NCI-H1930 (cell line): Measurements from ENCODE around the gene THBS4.
"Not testable (repeated sequence)": the region's sequence is repeated elsewhere in the genome, so short reads cannot be mapped to it uniquely, and the experiment has no call there.

Experiments used
- DNase-seq, 2 experiments: peaks; one replicate each; lab custom pipeline; 2025; lab: John Stamatoyannopoulos, UW

The THBS4 gene

DNA sequence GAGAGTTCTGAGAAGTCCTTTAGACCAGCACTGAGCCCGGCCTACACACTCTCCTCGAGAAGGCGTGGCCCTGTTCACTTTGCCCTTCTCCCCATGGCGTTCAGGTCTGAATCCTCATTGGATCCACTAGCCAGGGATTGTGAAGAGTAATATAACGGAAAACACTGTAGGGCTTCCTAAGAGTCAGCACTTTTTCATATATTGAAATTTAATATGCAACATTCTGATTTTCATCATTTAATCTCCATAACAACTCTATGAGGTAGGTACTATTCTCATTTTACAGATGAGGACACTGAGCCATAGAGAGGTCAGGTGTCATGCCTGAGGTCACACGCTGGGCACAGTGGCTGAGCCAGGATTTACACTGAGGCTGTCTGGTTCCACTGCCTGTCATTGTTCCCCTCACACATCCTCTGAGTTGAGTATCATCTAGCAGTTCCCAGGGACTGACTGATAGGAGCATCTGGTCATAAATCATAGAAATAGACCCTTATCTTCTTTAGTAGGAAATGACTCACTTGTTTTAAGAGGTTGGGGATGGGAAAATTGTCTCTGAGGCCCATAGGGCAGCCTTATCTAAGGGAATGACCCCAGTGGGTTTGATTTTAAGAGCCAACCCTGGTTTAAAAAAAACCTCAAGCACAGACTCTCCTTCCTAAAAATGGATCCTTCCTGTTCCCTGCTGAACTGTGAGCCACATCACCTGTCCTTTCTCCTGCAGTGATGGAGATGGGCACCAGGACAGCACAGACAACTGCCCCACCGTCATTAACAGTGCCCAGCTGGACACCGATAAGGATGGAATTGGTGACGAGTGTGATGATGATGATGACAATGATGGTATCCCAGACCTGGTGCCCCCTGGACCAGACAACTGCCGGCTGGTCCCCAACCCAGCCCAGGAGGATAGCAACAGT lies 41.2 kb downstream of the THBS4 start:
- no peak for DNase-seq

DNA sequence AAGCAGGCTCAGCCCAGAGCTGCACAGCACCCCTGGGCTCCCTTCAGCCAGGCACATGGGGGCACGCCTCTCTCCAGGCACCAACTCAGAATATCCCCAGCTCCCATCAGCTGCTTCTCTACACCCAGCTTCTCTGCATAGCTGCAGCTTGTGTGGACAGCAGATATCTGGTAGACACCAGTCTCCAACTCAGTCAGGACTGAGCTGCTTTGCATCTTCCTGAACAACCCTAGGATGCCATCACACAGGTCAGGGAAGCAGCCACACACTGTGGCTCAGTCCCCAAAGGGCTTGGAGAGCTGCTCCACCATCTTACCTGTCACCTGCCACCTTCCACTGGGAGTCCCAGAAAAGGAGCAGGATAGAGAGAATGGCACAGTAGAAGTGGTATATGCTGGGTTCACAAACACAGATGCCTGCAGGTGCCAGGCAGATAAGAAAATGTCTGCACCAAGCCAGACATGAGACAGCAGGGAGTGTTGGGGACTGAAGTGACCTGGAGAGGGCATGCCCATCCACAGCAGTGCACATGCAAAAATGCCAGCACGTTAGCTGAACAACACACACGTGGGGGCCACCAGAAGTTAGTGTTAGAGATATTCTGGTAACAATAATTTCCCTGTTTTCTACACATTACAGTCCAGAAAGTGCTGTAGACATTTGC lies 42.0 kb downstream of the THBS4 start:
- DNase-seq = no peak

DNA sequence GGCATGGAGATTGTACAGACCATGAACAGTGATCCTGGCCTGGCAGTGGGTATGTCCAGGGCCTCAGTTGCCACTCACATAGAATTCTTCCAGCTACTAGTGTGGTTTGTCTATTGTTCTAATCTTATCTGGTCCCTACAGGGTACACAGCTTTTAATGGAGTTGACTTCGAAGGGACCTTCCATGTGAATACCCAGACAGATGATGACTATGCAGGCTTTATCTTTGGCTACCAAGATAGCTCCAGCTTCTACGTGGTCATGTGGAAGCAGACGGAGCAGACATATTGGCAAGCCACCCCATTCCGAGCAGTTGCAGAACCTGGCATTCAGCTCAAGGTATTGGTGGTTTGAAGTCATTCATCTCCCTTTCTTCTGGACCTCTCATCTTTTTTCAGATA lies 43.8 kb downstream of the THBS4 start:
- DNase-seq = no peak

DNA sequence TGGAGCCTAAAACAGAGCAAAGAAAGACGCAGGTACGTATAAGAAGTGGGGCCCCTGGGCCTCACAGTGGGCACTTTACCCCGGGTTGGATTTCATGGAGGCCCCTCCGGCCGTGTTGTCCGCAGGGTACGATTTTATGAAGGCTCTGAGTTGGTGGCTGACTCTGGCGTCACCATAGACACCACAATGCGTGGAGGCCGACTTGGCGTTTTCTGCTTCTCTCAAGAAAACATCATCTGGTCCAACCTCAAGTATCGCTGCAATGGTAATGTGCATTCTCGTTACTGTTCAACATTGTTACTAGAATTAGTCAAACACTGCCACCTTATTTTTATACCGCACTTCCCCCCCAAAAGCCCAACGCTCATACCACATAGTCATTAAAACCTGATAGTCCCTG lies 47.1 kb downstream of the THBS4 start:
- no peak for DNase-seq

DNA sequence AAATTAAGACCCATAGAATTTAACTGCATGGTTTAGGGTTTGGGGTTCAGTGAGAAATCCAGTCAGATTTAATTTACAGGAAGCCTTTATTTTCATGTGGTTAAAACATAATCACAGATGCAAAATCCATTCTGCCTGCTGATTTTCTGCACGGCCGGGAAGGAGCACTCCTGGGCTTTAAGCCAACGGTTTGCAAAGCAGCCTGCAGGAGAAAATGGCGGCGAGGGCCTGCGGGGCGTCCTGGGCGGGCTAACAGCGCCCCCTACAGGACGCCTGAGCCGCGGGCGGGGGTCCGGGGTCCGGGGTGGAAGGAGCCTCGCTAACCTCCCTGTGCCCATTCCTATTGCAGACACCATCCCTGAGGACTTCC lies 47.6 kb downstream of the THBS4 start:
- peak; percentile 11 to 29 for DNase-seq

DNA sequence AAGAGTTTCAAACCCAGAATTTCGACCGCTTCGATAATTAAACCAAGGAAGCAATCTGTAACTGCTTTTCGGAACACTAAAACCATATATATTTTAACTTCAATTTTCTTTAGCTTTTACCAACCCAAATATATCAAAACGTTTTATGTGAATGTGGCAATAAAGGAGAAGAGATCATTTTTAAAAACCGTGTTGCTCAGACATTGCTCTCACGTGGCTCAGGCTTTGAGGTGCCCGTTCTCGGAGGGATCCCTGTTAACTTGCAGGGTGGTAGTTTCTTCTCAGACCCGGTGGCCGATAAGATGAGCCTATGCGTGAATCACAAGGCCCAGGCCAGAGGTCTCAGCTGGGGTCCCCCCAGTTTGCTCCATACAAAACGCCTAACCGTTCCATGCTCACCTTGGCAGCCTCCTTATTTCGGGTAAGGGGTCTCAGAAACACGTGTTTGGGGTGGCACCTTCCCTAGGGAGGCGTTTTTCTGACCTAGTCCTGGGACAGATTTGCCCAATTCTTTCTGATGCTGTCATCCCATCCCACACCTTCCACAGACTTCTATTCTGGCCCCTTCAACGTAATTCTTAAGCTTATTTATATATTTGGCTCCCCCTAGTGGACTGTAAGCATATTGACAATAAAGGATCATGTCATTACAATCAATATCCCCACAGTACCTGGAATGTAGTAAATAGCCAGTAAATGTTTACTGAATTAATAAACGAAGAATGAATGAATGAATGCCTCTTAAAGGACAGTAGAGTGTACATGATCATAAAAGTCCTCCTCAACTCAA lies 48.1 kb downstream of the THBS4 start:
- peak; percentile 10 to 48 for DNase-seq

DNA sequence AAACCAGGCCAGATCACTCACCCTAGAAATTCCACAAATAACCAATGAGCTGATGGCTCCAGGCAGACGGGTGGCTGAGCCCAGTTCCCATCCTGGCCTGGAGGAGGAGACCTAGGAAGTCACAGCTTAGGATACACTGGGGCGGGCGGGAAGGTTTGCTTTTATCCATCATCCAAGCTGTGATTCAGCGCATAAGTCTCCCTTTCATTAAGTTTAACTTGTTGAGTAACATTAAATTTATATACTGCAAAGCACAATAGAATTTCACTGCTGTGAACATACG lies 55.7 kb downstream of the THBS4 start:
- DNase-seq = no peak

DNA sequence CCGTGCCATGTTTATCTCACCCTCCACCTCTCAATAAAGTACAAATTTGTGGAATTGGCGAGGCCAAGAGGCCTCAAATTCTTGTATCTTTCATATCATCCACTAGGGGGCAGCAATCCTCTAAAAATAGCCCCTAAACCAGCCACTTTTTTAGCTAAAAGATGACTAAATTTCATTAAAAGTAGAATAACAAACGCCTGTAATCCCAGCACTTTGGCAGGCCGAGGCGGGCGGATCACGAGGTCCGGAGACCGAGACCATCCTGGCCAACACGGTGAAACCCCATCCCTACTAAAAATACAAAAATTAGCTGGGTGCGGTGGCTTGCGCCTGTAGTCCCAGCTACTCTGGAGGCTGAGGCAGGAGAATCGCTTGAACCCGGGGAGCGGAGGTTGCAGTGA lies 56.6 kb downstream of the THBS4 start:
- peak in 1 of 2 experiments; percentile 3 for DNase-seq

DNA sequence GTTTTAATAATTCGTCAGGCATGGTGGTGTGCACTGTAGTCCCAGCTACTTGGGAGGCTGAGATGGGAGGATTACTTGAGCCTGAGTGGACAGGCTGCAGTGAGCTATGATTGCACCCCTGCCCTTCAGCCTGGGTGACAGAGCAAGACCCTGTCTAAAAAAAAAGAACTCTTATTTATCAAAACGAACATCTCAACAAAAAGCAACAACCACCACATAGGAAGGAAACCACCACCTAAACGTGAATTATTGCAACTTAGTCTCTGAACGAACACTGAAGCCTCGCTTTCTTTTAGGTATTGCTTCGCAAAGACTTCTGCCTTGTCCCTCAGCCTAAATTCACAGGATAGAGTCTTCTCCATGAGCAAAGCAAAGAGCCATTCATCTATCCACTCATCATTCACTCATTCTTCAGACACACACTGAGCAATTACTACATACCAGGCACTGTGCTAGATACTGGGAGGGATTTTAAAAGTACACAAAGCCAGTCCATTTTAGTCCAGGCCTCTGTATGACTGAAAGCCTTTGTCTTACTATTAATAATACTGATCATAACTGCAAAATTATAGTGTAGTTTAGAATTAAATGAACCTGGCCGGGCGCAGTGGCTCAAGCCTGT lies 57.4 kb downstream of the THBS4 start:
- DNase-seq = no peak

DNA sequence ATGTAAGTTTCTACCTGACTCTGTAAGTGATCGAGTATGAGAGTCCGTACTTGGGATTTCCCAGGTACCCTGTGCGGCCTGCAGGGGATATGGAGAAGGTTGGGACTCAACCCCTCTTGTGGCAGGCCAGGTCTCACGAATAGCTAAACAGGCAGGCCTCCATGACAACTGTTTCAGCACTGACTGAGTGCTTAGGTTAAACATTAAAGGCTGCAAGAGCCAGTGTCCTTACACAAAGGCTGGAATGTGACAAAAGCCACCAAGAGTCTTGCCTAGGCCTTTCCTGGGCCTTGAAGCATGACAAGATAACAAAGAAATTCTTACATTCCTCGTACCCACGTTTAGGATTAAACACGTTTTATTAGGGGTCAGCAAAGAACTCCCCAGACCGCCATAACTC lies 58.6 kb downstream of the THBS4 start:
- DNase-seq = no peak

DNA sequence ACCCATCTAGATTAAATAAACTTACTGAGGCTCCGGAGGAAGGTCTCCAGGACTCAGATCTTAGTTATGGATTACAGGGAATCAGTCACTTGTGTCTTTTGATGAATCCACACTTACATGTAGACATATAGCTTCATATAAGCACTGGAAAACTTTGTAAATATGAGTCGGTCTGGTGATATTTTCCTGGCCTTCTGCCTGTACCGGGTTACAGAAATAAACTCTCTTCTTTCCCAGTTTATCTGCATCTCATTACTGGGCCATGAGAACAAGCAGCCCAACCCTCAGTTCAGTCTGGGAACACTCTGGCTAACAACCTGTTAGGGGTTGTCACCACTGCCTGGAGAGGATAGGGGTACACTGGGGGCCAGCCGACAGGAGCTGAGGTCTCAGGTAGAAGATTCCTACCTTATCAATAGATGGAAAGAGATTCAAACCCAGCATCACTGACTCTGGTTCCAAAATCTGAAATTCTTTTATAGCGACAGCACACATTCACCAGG lies 59.1 kb downstream of the THBS4 start:
- no peak for DNase-seq

DNA sequence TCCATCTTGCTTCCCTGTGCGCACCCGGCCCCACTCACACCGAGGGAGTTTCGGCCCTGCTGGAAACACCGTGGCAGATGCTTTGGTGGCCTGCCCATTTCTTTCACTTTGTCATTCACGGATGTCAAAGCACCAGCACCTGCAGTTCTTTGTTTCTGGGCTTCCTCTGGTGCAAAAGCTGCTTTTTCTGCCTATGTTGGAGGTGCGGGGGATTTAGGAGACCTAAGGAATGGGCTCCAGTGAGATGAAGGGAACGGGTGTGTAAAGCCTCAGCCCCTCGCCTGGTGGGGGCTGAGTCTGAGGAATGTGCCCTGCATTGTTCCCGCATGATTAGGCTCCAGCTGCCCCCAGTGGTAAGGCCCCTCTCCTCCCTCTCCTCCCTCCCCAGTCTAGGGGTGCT lies 62.3 kb downstream of the THBS4 start:
- DNase-seq = no peak

DNA sequence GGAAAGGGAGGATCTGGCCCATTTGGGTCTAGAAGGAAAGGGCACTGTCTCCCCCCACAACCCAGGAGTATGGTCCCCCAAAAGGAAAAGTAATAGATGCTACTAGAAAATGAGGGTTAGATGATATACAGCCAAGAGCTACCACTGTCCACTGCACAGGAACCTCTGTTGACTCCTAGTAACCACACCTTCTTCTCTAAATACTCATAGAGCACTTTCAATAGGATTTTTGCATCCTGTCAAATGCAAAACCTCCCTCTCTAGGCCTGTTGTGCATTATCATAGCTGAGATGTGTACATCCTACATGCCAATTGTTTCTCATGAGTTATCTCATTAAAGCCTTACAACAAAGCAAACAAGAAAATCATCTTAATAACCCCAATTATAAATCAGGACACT lies 66.8 kb downstream of the THBS4 start:
- DNase-seq = no peak

DNA sequence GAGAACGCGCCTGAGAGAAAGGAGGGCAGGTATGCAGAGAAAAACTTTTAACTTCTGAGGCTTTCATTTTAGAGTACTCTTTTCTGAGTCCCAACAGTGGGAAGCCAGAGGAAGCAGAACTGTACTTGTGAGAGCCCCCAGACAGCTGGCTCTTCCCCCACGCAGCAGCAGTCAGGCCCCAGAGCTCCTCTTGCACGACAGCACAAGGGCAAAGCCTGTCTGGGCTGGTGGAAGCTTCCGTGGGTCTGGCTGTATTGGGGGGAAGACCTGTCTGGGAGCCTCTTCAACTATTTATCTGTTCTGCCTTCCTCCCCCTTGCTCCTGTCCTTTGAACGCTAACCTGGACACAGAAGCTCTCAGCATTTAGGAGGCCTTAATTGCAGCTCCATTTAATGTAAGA lies 68.2 kb downstream of the THBS4 start:
- DNase-seq = no peak

DNA sequence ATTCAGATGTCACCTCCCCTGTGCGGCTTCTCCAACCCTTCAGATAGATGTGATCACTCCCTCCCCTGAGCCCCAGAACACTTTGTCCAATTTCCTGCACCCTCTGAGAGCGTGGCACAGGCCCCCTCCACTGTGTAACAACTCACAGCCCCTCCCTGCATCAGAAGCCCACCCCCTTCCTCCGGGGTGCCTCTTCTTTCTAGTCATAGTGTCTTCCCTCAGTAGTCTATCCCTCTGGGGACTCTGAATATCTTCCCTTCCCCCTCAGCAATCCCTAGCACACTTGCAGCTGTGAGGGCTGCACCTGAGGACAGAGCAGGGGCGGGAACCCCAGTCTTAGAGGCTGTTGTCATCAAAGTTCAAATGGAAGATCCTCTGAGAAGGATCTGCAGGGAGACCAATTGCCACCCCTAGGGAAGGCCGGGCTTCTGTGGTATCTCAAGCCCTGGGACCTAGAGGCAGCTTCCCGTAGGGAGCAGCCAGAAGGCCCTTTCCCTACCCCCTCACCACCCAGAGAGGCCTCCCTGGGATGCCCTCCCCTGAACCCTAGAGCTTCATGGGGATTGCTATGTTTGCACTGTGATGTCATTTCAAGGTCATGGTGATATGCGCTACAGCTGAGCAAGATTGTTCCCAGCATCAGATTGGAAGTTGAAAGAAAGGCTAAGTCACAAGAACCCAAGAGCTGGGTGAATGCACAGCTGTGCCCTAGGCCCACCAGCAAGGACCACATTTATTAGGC lies 70.7 kb downstream of the THBS4 start:
- no peak for DNase-seq

DNA sequence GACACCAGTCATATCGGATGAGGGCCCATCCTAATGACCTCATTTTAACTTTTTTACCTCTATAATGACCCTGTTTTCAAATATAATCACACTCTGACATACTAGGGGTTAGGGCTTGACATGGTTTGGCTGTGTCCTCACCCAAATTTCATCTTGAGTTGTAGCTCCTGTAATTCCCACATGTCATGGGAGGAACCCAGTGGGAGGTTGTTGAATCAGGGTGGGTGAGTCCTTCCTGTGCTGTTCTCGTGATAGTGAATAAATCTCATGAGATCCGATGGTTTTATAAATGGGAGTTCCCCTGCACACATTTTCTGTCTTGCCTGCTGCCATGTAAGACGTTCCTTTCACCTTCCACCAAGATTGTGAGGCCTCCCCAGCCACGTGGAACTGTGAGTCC lies 71.8 kb downstream of the THBS4 start:
- no peak for DNase-seq

DNA sequence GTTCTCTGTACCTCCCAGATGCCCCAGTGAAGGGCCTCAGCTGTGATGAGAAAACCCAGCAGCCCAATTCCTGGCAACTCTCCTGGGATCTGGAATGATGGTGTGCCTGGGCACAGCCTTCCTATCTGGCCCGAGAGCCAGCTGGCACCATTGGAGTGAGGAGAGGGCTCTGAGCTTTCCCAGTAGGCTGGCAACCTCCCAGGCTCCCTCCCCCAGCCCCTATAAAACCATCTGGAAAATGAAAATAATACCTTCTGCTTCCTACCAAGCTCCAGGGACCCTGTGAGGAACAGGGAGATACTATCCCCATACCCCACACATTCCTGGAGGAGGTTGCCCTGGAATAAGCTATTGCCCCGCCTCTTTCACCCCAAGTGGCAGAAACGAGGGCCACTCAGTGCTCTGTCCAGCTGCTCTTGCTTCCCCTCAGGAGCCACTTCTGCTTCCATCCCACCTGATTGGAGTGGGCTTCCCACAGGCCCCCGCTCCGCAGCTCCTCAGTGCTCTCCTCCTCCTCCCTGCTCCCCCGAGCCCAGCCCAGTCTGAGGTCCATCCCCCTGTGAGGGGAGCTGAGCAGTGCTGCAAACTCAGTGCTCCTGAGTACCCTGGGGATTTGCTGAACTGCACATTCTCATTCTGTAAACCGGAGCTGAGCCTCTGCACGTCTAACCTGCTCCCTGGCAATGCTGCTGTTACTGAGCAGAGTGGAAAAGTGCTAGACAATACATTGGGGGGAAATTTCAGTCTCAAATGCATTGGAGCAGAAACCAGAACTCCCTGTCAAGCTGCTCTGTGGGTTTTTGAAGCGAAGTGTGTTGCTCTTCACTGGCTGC lies 74.7 kb downstream of the THBS4 start:
- no peak for DNase-seq

DNA sequence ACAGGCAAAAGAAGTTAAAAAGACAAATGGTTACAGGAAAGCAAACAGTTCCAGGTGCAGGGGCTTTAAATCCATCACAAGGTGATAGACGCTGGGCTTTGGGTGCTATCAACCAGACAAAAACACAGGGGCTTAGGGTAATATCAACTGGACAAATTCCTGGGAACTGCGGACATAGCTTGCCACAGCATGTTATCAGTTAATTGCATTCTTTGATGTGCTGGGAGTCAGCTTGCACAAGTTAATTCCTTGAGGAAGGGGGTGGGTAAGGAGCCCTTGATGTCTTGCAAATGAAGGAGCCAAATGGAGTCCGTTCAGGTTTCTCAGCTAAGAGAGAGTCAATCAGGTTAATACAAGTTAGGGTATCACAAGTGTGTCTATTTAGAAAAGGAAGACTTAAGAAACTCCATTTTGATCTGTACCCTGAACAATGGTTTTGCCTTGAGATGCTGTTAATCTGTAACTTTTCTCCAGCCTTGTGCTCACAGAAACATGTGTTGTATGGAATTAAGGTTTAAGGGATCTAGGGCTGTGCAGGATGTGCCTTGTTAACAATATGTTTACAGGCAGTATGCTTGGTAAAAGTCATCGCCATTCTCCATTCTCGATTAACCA lies 76.3 kb downstream of the THBS4 start:
- DNase-seq = not testable (repeated sequence)

DNA sequence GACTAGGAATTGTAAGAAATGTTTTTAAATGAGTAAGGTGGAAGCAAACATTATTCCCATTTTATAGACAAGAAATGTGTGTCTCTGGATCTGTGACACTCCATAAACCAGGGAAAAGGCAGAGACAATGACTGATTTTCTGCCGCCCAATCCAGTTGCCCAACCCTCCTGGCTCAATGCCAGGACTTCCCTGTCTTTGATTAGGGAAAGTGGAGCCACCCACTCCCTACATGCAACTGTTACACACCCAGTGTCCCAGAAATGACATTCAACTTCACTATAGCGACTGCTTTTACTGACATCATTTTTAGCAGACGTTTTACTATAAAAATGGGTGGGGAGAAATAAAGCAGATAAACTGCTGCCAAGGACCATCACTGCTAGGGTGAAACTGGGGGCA lies 79.7 kb downstream of the THBS4 start:
- no peak for DNase-seq

DNA sequence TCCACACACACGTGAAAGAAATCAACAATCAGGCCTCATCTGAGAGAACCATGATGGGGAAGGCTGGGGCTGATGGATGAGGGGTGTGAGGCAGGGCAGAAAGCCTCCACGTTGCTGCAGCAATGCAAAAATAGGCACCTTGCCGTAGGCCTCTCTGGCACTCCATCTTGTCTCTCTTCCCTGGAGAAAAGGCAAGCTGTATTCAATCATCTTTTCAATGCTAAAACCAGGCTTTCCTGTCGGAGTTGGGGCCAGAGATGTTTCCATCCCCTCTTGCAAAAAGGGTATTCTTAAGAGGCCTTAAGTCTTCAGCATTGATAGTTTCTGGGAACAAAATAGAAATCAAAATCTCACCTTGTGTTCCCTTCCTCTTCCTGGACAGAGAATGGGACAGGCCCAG lies 80.9 kb downstream of the THBS4 start:
- DNase-seq = no peak
